ENCODE data around the gene C2orf78.
"Not testable (repeated sequence)": the region's sequence is repeated elsewhere in the genome, so short reads cannot be mapped to it uniquely, and the experiment has no call there.

Gene C2orf78, protein sequence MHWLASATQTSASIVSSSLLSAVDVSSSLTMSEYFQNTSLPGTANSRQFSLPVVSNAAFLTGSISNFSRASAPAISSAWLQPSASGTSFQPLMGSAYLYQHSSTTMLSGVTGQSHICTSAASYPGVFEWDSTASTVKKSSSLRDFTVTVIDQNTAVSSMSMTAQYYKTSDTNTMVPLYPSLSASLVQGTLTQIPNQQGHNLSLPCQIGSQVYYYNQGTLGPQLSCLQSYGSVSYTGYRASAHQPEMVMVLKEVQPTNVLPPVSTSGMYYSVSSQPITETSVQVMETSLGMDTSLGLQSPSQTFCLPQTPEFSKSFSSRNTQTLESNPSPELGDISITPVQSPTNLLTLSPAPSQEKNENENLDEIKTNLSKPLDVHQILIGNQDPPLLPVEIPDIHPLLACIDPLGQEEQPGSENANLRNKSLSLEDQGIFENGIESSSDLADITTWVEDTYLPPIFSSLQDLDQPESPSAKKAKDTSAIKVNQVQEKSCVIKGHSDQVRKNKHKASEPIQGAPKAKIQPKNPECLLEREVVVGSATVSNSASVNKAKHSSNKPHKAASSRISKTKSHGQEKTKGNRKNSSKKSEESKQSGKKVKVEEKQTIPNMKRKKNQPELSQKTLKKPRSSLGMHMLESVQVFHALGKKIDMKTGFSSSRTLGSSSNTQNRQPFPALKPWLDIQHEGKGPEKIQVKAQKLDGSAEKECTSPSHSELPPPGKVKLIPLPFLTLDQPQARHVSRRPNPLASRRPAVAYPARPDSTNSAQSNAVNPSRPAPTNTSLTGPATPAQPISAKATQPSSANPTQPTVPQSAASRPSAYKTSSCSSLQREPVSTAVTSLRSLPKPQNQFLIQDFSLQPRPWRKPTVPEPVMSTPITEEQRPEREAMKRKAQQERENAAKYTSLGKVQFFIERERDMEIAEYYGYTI
- 0 reads per million in 2 donors for total RNA-seq

DNA sequence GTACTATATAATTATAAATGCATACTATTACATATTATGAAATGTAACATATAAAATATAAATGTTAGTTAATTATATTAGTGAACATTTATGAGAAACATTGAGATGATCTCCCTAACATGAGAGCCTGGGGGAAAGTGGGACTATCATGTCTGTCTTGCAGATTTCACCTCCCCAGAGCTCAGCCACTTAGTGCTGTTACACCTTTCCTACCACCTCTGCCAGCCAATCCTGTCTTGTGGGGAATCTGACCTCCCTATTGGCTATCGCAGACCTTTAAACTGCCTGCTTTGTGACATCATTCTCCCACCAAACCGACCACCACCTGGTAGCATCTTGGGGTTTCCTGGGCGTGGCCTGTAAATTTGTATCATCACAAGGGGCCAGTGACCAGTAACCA lies at the start of gene C2orf78:
Gene C2orf78 (plus strand): TSS at position 301 of the 400 bp plus-strand sequence. CDS start 127 bp downstream, outside the sequence.
- not testable (repeated sequence) for DNase-seq

GRCh38 chr2:73736378-73736777 lies 47.6 kb upstream of the C2orf78 start:
- no peak for DNase-seq

DNA sequence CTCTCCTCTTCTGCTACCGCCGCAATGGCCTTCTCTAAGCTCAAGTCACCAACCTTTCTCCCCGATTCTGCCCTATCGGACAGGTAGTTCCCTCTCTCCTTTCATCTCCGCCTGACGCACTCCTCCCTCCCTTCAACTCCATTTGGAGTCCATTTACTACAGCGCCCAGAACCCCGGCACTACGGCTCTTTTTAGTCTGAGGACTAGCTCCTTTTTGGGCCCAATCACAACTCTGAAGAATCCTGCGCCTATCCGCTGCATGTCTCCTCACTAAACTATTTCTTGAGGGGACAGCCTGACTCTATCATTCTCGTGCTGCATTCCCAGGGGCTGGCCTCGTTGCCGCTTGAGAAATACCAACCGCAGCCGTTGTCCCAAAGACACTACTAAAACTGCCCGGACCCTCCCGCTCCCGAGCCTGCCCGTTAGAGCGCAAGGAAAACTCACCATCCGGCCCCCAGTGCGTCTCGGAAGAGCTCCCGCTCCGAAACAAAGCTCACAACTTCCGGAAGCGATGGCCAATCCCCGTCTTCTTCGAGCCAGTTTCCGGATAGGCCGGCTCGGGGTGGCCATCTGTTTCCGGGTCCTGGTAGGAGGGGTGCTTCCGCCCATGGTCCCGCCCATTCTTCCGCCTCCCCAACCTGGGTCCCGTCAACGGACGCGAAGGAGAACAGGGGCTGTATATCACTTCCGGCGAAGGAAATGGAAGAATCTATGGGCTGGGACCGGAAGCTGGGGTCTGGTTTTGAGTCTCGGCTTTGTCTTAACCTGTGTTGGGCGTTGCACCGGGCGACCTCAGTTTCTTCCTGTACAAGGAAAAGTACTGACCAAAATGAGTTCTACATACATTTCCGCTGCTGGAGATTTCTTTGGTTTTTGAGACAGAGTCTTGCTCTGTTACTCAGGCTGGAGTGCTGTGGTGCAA lies 46.9 kb upstream of the C2orf78 start, which contains the start of gene TPRKB:
Gene TPRKB (minus strand): TSS at position 491 of the 925 bp plus-strand sequence. CDS start 2,776 bp downstream, outside the sequence.
- DNase-seq: peak; percentile 72 to 99 (median 88)

GRCh38 chr2:73739101-73739500 lies 44.9 kb upstream of the C2orf78 start:
- no peak for DNase-seq

GRCh38 chr2:73740767-73741166 lies 43.2 kb upstream of the C2orf78 start:
- DNase-seq: no peak

DNA sequence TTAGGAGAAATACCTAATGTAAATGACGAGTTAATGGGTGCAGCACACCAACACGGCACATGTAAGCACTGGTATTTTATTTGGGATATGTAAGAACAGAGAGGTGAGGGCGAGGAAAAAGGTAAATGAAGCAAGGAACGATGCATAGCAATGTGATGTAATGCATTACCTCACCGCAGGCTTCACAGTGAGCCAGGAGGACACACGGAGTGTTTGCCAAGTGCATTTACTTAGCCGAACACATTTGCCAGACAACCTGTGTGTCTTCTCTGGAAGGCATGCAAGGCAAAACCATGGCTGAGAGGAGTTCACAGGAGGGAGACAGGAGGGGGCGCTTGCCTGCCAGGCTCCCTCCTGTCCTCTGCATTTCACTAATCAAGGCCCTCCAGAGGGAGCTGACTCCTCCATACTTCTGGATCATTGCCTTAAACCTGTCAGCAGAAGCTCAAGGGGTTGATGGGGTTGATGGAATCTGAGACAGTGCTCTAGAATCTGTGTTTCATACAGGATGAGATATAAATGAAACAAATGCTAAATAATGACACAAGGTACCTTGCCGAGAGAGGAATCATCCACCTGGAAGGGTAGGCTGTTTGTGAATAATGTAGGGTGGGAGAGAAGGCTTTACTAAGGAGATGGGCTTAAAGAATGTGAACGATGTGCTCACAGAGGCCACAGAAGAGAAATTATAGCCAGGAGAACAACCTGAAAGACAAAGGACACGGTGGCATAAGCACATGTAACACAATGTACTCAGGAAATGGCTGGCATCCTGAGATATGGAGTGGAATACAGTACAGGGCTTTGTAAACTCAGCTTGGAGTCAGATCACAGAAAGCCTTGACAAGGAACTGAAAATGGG lies 37.7 kb upstream of the C2orf78 start:
- DNase-seq: no peak

DNA sequence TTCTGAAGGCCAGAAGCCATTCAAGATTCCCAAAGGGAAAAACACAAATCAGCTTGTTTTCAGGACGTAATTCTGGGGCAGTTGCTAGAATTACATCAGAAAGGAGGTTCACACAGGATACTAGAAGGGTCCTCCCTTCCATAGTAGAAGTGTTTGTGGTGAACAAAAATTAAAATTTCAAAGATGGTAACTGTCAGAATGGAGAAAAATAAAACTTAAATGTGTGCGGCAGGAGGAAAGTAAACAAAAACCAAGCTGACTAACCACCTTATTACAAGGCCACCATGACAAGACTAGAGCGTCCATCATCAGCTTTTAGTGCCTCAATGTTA lies 37.1 kb upstream of the C2orf78 start:
- no peak for DNase-seq

- DNase-seq: no peak
These were observed 34.7 kb upstream of the C2orf78 start for GRCh38 chr2:73749314-73749713.

DNA sequence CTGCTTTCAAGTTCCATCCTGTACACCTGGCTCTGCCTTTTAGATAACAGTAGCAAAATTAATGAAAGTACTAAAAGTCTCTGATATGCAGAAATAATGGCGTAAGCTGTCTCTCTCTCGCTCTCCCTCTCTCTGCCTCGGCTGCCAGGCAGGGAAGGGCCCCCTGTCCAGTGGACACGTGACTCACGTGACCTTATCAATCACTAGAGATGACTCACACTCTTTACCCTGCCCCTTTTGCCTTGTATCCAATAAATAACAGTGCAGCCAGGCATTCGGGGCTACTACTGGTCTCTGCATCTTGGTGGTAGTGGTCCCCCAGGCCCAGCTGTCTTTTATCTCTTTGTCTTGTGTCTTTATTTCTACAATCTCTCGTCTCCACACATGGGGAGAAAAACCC lies 29.7 kb upstream of the C2orf78 start:
- not testable (repeated sequence) for DNase-seq

GRCh38 chr2:73759285-73759764 lies 24.7 kb upstream of the C2orf78 start:
- DNase-seq: no peak

DNA sequence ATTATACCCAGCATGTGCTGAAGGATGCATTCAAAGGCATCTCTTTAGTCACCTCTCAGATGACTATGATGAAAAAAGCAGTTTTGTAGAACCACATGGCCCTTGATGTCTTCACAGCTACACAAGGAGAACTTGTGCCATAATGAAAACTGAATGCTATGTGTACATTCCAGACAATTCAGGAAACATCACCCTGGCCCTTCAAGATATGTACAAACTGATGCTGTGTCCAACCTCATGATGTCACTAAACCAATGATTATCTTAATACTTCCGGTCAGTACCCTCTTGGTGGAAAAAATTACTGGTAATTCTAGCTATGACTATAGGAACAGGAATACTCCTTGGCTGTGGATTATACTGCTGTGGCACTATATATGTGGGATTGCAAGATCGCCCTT lies 24.1 kb upstream of the C2orf78 start:
- DNase-seq: no peak

DNA sequence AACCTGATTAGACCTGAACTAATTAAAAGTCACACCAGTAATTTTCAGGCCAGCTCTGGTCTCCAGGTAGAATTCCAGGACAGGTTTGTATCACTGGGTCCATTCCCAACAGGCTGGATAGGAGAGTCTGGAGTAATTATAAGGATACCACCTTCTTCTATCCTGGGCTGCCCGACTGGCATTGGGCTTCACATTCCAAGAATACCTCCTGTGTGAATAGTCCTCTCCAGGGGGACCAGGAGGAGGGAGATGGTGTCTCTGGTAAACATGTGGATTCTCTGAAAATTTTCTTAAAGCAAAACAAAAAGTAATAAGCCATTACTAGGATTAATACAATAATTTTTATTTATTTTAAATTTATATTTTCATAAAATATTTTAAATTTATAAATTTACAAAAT lies 21.4 kb upstream of the C2orf78 start:
- no peak for DNase-seq

- DNase-seq: no peak
These were observed 19.0 kb upstream of the C2orf78 start for GRCh38 chr2:73764945-73765344.

DNA sequence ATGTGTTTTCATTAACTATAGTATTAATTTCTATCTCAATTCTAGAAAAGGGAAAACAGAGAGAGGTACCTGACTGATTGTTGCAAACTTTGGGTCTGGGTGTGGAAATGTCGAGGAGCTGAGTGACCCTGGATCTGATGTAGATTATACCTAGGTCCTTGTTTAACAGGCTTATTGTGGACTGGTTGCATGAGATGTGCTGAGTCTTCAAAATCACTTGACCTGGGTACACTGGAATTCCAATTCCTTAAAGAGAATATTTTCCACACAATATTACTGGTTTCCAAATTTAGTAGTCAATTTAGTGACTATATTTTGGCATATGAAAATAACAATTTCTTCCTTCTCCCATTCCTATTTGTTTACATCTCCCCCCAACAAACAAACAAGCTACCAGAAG lies 17.6 kb upstream of the C2orf78 start:
- no peak for DNase-seq

GRCh38 chr2:73766994-73767393 lies 17.0 kb upstream of the C2orf78 start:
- DNase-seq: no peak

GRCh38 chr2:73770725-73771124 lies 13.3 kb upstream of the C2orf78 start:
- DNase-seq: no peak

DNA sequence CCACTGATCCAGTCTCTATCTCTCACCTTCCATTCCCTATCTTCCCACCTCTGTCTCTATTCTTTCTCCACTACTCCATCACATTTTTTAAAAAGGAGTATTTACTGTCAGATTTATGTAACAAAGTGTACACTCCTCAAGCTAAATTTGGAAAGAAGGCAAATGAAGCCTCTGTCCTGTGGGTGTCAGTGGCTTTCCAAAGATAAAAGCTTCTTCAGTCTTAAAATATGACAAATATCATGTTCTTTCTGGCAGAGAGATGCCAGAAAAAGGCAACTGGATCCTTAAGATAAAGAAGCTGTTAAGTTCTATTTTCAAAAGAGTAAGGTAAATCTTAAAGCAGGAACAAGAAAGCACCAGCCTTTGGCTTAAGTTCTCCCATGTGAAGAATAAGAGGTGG lies 11.2 kb upstream of the C2orf78 start:
- no peak for DNase-seq

- no peak for DNase-seq
These were observed 7.6 kb upstream of the C2orf78 start for GRCh38 chr2:73776381-73776780.

GRCh38 chr2:73776869-73777519 lies 7.0 kb upstream of the C2orf78 start:
- no peak for DNase-seq

DNA sequence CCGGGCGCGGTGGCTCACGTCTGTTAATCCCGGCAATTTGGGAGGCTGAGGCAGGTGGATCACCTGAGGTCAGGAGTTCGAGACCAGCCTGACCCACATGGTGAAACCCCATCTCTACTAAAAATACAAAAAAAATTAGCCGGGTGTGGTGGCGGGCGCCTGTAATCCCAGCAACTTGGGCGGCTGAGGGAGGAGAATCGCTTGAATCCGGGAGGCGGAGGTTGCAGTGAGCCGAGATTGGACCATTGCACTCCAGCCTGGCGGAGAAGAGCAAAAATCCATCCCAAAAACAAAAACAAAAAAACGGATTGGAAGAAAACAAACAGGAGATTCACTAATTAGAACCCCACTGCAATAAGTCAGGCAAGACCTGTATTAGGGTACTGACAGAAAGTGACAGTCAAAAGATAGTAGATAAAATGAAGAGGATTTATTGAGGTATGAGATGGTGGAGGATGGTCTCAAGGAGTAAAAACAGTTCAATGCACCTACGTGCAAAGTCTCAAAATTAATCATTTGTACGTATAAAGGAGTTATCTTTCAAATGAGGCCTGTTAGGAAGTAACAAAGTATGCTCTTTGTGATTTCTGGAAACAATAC lies 5.0 kb upstream of the C2orf78 start:
- not testable (repeated sequence) for DNase-seq
